HepG2 (cell line): ENCODE data around the gene PSKH1. TPM values are rescaled to one million over a fixed set of nuclear protein-coding genes. Genes with fewer than 3 reads are reported as not detected.

Experiments
- AGO1 ChIP-seq: fragments of 200-400 bp; formaldehyde crosslinking; IDR thresholded peaks from 2 replicates; pipeline ENCODE4 v1.6.1; 2017; ENCODE audit warnings: mild to moderate bottlenecking, low read depth, low read length, moderate library complexity; ENCODE audit not compliant: poor library complexity, severe bottlenecking
- EED ChIP-seq: sonication (generic); formaldehyde crosslinking; IDR thresholded peaks from 2 replicates; pipeline ENCODE4 v1.5.0; 2020; ENCODE audit warnings: mild to moderate bottlenecking, missing genetic modification reagents
- HNRNPL ChIP-seq: fragments of 200-400 bp; formaldehyde crosslinking; IDR thresholded peaks from 2 replicates; pipeline ENCODE4 v1.6.1; 2017; ENCODE audit warnings: mild to moderate bottlenecking, low read depth, low read length
- SAFB2 ChIP-seq: sonication (generic); formaldehyde crosslinking; IDR thresholded peaks from 2 replicates; pipeline ENCODE4 v1.5.1; 2020; ENCODE audit warnings: missing genetic modification reagents, low read depth, mild to moderate bottlenecking, borderline replicate concordance
- SOX6 ChIP-seq, 2 experiments: fragments of 450-650 bp in 1 of 2; sonication (generic) in 1 of 2; formaldehyde crosslinking in 1 of 2; IDR thresholded peaks; 2 replicates each; pipeline versions ENCODE4 v1.4.0 to v1.6.1; 2017 to 2020; ENCODE audit warnings: antibody characterized with exemption in 1 of 2, mild to moderate bottlenecking in 1 of 2, missing genetic modification reagents in 1 of 2
- TOPORS ChIP-seq: sonication (generic); formaldehyde crosslinking; IDR thresholded peaks from 2 replicates; pipeline ENCODE4 v1.8.0; 2023; ENCODE audit warnings: mild to moderate bottlenecking, missing genetic modification reagents
- ZNF180 ChIP-seq: sonication (generic); formaldehyde crosslinking; IDR thresholded peaks from 2 replicates; pipeline ENCODE4 v1.4.0; 2020; ENCODE audit warnings: low read depth, missing genetic modification reagents, borderline replicate concordance
- ZNF576 ChIP-seq: sonication (generic); formaldehyde crosslinking; IDR thresholded peaks from 2 replicates; pipeline ENCODE4 v1.4.0; 2020; ENCODE audit warnings: mild to moderate bottlenecking, missing genetic modification reagents
- ZNF598 ChIP-seq: sonication (generic); formaldehyde crosslinking; IDR thresholded peaks from 2 replicates; pipeline ENCODE4 v1.5.1; 2020; ENCODE audit warnings: mild to moderate bottlenecking, missing genetic modification reagents, borderline replicate concordance
- polyA plus RNA-seq, 8 experiments: library from polyadenylated mRNA; depleted of rRNA in 3 of 8; stranded (reverse) in 7 of 8; unstranded in 1 of 8; fragments of >200 nt; fragmentation: Illumina TruSeq in 4 of 8; extraction: Trizol in 4 of 8; gene quantifications; 2 replicates each; pipeline versions ENCODE4 v1.2.1 to v1.2.3, GENCODE V29; 2011 to 2016; ENCODE audit warnings: low read depth in 4 of 8, missing spikeins in 1 of 8, mixed read lengths in 1 of 8; ENCODE audit not compliant: insufficient read depth in 1 of 8
- total RNA-seq, 5 experiments: library from RNA; depleted of rRNA; stranded (reverse); fragments of >200 nt; fragmentation: Illumina TruSeq; extraction: Trizol; gene quantifications; 2 replicates each; pipeline ENCODE4 v1.2.3, GENCODE V29; 2016; ENCODE audit warnings: low read depth in 1 of 5
- TF ChIP-seq, protein P1 (sequence below): sonication (generic); formaldehyde crosslinking; IDR thresholded peaks from 2 replicates; pipeline ENCODE4 v1.9.0; 2021; ENCODE audit warnings: missing genetic modification reagents, borderline replicate concordance
- TF ChIP-seq, protein P2 (sequence below): sonication (generic); formaldehyde crosslinking; IDR thresholded peaks from 2 replicates; pipeline ENCODE4 v1.5.1; 2020; ENCODE audit warnings: missing genetic modification reagents, mild to moderate bottlenecking, borderline replicate concordance
- TF ChIP-seq, protein P3 (sequence below): IDR thresholded peaks from 2 replicates; pipeline ENCODE4 v1.6.1; 2016; ENCODE audit warnings: mild to moderate bottlenecking

The PSKH1 gene
- total and polyA plus RNA-seq, 2 of the 13 experiments (the other 11 are each of a cell fraction or from before 2014, with no cell fraction given), result 8.4 to 19.1 TPM

DNA sequence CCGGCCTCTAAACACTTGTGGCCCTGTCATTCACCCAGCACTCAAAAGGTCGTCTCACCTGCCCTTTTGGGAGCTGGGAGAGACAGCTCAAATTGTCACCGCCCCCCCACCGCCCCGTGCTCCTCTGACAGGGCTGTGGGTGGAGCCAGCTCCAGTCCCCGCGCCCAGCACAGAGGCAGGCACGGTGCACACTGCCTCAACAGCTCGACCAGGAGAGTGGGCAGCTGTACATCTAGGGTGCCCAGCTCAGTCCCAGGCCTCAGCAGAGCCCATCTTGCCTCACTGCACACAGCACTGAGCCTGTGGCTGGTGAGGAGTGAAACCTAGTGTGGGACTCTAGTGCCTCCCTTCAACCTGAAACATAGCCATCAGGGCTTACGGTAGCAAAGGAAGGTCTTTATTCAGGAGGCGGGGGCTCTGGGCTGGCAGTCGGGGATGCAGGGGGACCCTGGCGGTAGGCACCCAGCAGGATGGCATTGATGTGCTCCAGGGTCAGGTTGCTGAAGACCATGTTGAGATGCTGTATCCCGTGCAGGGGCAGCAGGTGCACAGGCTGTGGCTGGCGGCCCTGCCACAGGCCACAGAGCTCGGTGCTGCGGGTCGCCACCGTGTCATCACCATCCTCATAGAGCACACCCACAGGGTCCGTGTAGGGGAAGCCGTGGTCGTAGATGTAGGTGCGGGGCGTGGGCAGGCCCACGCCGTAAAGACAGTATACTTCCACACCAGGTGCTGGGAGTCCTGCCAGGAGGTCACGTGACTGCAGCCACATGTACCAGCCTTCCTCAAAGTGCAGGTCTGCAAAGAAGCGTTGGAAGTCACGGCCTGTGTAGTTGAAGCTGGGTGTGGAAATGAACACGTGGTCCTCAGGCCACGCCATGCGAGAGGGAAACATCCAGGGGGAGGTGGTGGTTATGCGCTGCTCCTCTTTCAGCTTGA is 46.7 kb downstream of the PSKH1 start (continued):
- TF ChIP-seq ZNF576 (0 out of 2 replicates have a peak, but pooled peaks have one; percentile 41), SAFB2 (CRISPR knock-in tag) (peak; percentile 72; the same call in 1 of the 2 replicates), AGO1 (peak; percentile 91), EED (CRISPR knock-in tag) (0 out of 2 replicates have a peak, but pooled peaks have one; percentile 15), ZNF180 (CRISPR knock-in tag) (no peak), ZNF598 (CRISPR knock-in tag) (0 out of 2 replicates have a peak, but pooled peaks have one; percentile 44), TOPORS (CRISPR knock-in tag) (0 out of 2 replicates have a peak, but pooled peaks have one; percentile 75), SOX6 (IDR thresholded peaks at IDR 0.05) (no peak), SOX6 (CRISPR knock-in tag; IDR thresholded peaks at IDR 0.05) (0 out of 2 replicates have a peak, but pooled peaks have one; percentile 17), HNRNPL (0 out of 2 replicates have a peak, but pooled peaks have one; percentile 10)
- TF ChIP-seq, protein P1, sequence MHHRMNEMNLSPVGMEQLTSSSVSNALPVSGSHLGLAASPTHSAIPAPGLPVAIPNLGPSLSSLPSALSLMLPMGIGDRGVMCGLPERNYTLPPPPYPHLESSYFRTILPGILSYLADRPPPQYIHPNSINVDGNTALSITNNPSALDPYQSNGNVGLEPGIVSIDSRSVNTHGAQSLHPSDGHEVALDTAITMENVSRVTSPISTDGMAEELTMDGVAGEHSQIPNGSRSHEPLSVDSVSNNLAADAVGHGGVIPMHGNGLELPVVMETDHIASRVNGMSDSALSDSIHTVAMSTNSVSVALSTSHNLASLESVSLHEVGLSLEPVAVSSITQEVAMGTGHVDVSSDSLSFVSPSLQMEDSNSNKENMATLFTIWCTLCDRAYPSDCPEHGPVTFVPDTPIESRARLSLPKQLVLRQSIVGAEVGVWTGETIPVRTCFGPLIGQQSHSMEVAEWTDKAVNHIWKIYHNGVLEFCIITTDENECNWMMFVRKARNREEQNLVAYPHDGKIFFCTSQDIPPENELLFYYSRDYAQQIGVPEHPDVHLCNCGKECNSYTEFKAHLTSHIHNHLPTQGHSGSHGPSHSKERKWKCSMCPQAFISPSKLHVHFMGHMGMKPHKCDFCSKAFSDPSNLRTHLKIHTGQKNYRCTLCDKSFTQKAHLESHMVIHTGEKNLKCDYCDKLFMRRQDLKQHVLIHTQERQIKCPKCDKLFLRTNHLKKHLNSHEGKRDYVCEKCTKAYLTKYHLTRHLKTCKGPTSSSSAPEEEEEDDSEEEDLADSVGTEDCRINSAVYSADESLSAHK (CRISPR knock-in tag), result no peak
- TF ChIP-seq, protein P2, sequence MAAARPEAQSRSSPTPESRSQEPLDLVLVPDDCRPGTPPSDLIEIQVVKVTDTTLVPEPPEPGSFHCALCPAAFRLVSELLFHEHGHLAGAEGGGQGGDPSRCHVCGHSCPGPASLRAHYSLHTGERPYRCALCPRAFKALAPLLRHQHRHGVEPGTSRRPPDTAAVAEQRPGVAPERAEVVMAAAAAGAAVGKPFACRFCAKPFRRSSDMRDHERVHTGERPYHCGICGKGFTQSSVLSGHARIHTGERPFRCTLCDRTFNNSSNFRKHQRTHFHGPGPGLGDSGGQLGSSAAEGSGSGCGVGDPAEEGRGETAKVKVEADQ (CRISPR knock-in tag), result no peak; the same call in 1 of the 2 replicates
- TF ChIP-seq, protein P3, sequence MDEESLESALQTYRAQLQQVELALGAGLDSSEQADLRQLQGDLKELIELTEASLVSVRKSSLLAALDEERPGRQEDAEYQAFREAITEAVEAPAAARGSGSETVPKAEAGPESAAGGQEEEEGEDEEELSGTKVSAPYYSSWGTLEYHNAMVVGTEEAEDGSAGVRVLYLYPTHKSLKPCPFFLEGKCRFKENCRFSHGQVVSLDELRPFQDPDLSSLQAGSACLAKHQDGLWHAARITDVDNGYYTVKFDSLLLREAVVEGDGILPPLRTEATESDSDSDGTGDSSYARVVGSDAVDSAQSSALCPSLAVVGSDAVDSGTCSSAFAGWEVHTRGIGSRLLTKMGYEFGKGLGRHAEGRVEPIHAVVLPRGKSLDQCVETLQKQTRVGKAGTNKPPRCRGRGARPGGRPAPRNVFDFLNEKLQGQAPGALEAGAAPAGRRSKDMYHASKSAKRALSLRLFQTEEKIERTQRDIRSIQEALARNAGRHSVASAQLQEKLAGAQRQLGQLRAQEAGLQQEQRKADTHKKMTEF (CRISPR knock-in tag), result 0 out of 2 replicates have a peak, but pooled peaks have one; percentile 7
